NCI-H446 (cell line): ENCODE measurements around the gene MPPED1.

Experiments used
- DNase-seq, 2 experiments: peaks; one replicate each; lab custom pipeline; 2025; lab: John Stamatoyannopoulos, UW

MPPED1 gene

GRCh38 chr22:43431808-43432554 is 20.2 kb downstream of the MPPED1 start:
- no peak for DNase-seq

DNA sequence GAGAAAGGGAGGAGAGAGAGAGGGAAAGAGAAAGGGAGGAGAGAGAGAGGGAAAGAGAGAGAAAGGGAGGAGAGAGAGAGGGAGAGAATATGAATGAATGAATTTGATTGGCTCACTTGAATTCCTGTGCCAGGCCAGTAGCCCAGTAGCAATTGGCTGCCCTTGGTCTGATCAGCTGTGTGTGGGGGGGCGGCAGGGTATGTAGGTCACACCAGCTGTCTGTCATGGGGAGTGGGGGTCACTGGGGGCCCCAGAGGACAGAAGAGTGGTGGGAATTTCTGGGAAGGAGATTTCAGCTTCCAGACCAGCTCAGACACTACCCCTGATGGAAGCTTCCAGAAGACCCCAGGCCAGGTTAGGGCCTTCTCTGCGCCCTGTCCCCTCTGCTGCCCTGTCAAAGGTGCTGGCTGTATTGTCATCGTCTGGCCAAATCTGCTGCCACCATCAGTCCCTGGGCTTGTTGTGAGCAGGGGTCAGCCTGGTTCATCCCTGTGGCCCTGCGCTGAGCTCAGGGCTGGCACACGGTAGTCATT is 21.1 kb downstream of the MPPED1 start:
- DNase-seq: no peak

- DNase-seq: no peak
Observed at GRCh38 chr22:43433451-43434274, 21.8 kb downstream of the MPPED1 start.

GRCh38 chr22:43434275-43434927 is 22.6 kb downstream of the MPPED1 start:
- DNase-seq: no peak

DNA sequence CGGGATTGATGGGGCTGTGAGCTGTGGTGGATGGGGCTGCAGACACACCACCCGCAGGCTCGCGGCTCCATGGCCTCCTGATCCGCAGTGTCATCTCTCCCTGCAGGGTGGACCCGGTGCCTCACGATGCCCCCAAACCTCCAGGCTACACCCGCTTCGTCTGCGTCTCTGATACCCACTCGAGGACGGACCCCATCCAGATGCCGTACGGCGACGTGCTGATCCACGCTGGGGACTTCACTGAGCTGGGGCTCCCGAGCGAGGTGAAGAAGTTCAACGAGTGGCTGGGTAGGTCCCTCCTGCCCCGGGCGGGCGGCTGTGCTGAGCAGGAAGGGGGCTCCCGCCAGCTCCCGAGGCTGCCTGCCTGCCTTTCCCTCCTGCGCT is 23.1 kb downstream of the MPPED1 start:
- no peak for DNase-seq

DNA sequence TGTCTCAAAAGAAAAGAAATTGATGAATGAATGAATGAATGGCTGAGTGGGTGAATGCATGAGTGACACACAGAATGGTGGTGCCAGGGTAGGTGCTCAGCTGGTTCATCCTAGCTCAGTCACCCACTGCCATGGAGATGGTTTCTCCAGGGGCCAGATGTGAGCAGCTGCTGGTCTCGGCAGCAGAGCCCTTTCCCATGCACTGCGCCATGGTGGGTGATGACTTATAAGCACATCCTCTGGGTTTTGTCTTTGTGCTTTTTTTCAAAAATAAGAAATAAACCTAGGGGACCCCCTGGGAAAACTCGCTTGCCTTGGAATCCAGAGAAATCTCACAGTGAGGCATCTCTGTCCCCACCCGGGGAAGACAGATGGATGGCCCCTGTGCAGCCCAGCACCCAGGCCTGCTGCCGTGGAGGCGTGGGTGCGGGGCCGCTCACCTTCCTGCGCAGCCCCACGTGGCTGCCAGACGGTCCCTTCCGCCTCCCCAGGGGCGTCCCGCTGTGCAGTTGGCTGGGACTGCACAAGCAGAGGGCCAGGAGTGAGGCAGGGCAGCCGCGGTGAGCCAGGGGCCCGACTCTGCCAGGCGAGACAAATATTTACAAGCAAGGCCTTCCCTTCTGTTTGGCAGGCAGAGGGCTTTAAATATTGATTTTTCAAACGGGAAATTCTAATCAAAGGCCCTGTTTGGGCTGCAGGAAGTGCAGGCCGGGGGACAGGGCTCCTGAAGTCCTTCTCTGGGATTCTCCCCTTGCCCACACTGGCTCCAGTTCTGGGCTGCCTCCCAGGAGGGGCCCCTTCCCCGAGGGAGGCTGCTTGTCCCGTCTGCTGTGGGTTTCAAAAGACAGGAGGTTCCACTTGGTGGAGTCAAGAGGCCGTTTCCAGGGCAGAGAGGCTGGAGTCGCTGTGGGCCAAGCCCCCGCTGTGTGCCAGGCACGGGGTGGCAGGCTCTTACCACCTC is 24.3 kb downstream of the MPPED1 start:
- peak; percentile 80 to 94 for DNase-seq

- DNase-seq: no peak
Observed at GRCh38 chr22:43436868-43437267, 25.1 kb downstream of the MPPED1 start.

DNA sequence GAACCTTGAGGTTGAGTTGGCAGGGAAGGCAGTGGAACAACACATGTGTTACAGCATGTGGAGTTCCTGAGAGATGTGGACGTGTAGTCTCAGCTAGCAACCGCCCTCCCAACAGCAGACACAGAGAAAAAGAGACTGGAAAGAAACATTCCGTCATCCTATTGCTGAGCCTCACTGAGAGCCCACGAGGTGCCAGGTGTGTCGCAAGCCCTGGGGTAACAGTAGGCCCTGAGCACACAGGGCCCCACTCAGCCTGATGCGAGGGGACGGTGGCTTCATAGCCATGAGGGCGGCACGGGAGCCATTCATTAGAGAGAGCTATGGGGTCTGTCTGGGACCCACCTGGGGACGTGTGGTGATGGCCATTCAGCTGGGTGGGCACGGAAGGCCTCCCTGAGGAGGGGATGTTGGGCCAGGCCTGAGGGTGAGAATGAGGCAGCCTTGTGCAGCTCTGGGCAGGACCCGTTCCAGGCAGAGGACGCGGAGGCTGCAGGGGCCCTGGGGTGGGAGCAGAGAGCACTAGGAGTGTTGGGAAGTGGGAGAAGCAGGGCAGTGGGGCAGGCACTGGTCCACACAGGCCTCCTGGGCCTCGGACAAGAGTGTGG is 26.2 kb downstream of the MPPED1 start:
- DNase-seq: no peak

GRCh38 chr22:43438666-43439347 is 27.0 kb downstream of the MPPED1 start:
- no peak for DNase-seq

GRCh38 chr22:43439368-43440103 is 27.7 kb downstream of the MPPED1 start:
- no peak for DNase-seq

GRCh38 chr22:43440104-43440387 is 28.2 kb downstream of the MPPED1 start:
- no peak for DNase-seq

- no peak for DNase-seq
Observed at GRCh38 chr22:43440556-43440955, 28.7 kb downstream of the MPPED1 start.

DNA sequence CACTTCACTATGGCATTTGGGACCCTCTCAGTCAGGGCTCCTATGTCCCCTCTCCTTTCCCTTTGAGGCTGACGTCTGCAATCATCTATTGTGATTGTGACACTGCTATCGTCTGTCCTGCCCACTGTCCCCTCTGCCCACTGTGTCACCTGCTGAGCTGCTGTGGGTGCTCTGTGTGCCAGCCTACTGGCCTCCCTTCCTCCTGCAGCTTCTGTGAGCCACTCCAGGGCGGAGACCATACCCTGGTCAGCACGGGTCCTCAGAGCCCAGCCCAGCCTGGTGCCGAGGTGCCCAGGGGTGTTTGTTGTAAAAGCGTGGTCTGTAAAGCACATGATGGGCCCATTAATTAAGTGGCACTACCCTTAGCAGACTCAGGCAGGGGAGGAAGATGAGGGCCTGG is 29.4 kb downstream of the MPPED1 start:
- DNase-seq: no peak

DNA sequence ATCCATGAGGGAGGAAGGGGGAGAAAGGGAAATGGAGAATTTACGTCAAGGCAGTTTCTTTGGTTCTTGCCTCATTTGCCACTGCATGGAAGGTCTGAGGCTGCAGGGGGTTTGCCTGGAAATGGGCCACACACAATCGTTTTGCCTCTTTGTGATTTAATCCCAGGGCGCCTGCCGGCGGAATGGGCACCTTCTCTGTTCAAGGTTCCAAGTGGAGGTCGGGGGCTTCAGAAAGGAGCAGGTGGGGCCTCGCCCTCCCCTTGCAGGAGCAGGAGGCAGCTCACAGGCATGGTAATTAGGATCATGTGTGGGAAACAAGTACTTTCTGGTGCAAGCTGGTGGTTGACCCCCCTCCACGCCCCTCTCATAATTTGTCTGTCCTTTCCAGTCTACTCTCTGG is 29.9 kb downstream of the MPPED1 start:
- no peak for DNase-seq

GRCh38 chr22:43442386-43443151 is 30.8 kb downstream of the MPPED1 start:
- DNase-seq: no peak

DNA sequence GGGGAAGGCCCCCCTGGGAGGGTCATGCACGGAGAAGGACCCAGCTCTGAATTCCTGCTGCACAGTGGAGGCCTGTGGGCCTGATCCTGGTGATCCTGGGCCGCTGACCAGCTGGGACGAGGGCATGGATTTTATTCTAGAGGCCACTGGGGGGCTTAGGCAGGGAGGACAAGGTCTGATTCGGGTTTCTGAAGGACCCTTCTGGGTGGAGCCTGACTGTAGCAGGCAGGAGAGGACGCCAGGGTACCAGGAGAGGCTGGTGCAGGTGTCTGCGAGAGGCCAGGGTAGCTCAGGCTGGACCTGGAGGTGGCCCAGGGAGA is 31.3 kb downstream of the MPPED1 start:
- no peak for DNase-seq

DNA sequence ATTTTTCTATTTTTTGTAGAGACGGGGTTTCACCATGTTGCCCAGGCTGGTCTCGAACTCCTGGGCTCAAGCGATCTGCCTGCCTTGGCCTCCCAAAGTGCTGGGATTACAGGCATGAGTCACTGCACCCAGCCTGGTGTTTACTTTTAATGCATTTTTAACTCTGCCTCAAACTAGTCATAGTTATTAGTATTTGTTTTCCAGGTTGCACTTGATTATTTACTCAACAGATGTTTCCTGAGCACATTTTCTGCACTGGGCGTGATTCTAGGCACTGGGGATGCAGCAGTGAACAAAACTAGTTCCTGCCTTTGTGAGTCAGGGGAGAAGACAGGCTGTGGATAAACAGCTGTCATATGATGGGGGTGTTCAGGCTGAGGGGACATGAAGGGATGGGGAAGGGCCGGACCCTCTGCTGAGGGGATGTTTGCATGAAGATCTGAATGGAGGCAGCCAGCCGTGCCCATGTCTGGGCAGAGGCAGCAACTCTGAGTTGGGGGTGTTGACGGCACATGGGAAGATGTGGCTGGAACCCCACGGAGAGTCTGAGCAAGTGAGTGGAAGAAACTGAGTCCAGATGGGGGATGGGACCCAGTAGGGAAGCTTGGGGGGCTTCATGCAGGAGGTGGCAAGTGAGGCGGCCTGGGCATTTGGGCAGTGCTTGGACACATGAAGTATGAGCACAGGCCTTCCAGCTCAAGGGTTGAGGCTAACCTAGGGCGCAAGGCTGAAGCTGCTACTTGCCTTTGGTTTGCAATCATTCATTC is 34.4 kb downstream of the MPPED1 start:
- no peak for DNase-seq

DNA sequence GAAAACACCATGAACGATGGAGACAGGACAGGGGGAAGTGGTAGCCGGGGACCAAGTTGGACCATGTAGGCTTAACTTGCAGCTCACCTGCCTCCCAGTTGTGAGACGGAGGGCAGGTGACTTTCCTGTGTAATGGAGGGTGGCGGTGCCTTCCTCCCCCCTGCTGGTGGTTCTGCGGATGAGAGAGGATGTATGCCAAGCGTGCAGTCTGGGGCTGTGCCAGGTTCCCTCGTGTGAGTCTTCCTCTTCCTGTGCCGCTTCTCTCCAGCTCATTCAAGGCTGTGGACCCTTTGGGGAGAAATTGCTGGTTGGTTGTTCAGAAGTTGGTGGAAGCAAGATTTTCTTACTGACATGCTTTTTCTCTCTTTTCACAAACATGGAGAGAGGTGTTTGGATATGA is 35.1 kb downstream of the MPPED1 start:
- peak; percentile 30 to 49 for DNase-seq

GRCh38 chr22:43447380-43447779 is 35.6 kb downstream of the MPPED1 start:
- no peak for DNase-seq
